Measurements from ENCODE around the gene ANOS1. TPM values are rescaled to one million over a fixed set of nuclear protein-coding genes. Genes with fewer than 3 reads are reported as not detected.

The ANOS1 gene
- total RNA-seq, 2 donors from 2014 or later, result 3.6 to 6.0 TPM

DNA sequence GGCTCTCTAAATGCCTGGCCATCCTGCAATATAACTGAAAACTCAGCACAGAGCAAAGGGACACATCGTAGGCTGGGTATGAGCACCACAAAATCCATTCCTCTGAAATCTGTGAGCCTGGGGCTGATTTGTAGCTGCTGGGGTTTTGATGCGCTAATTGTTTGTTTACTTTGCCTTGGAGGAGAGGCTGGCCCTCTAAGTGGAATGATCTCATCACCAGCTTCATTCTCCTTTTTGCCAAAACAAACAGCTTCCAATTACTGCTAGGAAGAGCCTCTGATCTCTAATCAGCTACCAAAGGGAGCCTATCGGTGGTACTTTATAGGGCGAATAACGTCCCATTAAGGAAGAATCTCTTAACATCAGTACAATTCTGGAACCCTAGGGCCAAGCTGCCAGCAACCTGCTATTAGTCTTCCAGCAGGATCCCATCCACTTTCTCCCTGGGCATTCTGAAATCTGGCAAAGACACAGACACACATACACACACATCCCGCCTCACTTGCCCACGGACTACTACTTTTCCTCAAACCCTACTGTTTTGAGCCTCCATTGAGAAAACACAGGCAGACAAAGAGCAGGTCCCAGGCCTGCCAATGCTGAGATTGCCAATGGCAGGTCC, 5.8 kb downstream of the ANOS1 start:
- TF ChIP-seq, protein P1, sequence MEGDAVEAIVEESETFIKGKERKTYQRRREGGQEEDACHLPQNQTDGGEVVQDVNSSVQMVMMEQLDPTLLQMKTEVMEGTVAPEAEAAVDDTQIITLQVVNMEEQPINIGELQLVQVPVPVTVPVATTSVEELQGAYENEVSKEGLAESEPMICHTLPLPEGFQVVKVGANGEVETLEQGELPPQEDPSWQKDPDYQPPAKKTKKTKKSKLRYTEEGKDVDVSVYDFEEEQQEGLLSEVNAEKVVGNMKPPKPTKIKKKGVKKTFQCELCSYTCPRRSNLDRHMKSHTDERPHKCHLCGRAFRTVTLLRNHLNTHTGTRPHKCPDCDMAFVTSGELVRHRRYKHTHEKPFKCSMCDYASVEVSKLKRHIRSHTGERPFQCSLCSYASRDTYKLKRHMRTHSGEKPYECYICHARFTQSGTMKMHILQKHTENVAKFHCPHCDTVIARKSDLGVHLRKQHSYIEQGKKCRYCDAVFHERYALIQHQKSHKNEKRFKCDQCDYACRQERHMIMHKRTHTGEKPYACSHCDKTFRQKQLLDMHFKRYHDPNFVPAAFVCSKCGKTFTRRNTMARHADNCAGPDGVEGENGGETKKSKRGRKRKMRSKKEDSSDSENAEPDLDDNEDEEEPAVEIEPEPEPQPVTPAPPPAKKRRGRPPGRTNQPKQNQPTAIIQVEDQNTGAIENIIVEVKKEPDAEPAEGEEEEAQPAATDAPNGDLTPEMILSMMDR (IDR thresholded peaks at IDR 0.05), result no peak
- H3K9me3 ChIP-seq, result no peaks in the 10 kb centered on the region
- H3K4me1 ChIP-seq, result no peaks in the 10 kb centered on the region
- no peaks in the 10 kb centered on the region for H3K27me3 ChIP-seq
- DNase-seq (ENCODE audit: low spot score), result no peak
- no peaks in the 10 kb centered on the region for H3K36me3 ChIP-seq
- no peak overlapping the region for H3K27ac ChIP-seq
- no peak overlapping the region for H3K4me3 ChIP-seq

DNA sequence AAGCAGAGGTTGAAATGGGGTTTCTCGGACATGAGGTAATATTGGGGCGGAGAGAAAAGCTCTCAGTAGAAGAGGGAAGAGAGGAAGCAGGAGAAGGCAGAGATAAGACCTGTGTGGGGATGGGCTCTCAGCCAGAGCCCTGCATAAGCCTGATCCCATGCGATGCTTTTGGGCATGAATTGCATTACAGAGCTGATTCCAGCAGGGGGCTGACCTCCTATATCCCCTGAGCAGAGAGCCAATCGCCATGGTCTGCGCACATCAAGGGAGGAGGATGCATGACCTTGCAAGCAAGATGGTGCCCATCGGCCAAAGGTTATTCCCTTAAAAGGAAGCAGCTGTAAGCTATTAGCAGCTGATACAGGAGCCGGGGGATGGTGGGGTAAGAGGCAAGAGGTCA, 7.6 kb downstream of the ANOS1 start:
- H3K36me3 ChIP-seq, result no peaks in the 10 kb centered on the region
- no peak for DNase-seq (ENCODE audit: low spot score)
- H3K4me3 ChIP-seq, result no peak overlapping the region
- TF ChIP-seq, protein P1 (IDR thresholded peaks at IDR 0.05), result no peak
- no peaks in the 10 kb centered on the region for H3K9me3 ChIP-seq
- H3K27ac ChIP-seq, result no peak overlapping the region
- no peaks in the 10 kb centered on the region for H3K27me3 ChIP-seq
- H3K4me1 ChIP-seq, result no peaks in the 10 kb centered on the region

DNA sequence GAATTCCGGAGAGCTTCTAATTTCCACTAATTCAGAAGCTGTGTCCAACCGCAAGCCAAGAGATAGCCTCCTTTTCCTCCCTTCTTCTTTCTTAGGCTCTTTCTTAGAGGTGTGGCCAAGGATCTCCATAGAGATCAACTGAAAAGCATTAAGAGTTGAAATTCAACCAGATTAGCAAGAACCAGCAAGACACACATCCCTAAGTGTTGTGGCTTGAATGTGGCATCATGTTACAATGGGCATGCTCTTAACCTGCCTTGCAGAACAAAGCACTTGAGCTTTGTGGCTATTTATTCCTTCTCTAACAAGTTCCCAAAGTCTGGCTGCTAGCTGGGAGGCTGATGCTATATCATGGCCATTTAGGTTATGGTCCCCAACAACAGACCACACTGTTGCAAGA, 10.4 kb downstream of the ANOS1 start:
- H3K36me3 ChIP-seq, result no peaks in the 10 kb centered on the region
- no peak overlapping the region for H3K27ac ChIP-seq
- no peaks in the 10 kb centered on the region for H3K27me3 ChIP-seq
- DNase-seq (ENCODE audit: low spot score), result no peak
- TF ChIP-seq, protein P1 (IDR thresholded peaks at IDR 0.05), result no peak
- no peaks in the 10 kb centered on the region for H3K4me1 ChIP-seq
- H3K4me3 ChIP-seq, result no peak overlapping the region
- no peaks in the 10 kb centered on the region for H3K9me3 ChIP-seq

DNA sequence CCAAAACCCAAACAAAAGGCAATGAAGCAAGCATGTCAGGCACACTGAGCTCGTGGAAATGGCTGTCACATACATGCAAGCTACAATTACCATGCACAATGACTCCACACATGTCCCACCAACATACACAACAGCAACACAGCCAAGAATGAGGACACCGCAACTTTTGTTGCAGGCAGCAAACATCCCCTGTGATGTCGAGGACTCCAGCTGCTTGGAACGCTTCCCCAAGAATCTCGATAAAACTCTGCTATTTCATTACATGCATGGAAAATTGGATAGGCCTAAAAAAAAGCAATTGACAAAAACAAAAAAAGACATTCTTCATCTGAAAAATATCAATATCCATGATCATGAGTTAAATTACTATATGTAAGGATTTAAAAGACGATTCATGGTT, 11.8 kb downstream of the ANOS1 start:
- H3K9me3 ChIP-seq, result no peaks in the 10 kb centered on the region
- no peak for DNase-seq (ENCODE audit: low spot score)
- TF ChIP-seq, protein P1 (IDR thresholded peaks at IDR 0.05), result no peak
- H3K27ac ChIP-seq, result no peak overlapping the region
- no peaks in the 10 kb centered on the region for H3K27me3 ChIP-seq
- no peaks in the 10 kb centered on the region for H3K36me3 ChIP-seq
- H3K4me1 ChIP-seq, result no peaks in the 10 kb centered on the region
- no peak overlapping the region for H3K4me3 ChIP-seq

DNA sequence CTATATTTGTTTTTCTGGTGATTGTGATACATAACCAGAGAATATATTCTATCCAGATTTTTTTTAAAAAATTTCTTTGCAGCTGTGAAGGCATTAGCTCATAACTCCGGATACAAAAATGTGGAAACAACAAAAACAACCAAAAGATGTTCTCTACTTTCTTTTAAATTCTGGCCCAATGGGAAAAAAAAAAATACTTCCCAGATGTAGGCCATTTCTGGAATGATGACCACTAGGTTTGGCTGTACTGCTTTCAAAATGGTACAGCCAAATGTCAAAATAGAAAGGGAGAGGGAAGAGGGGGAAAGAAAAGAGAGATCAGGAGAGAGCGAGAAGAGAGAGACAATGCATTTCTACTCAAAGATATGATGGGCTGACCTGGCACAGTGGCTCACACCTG, 14.6 kb downstream of the ANOS1 start:
- DNase-seq (ENCODE audit: low spot score), result no peak
- TF ChIP-seq, protein P1 (IDR thresholded peaks at IDR 0.05), result no peak
- Histone ChIP-seq H3K4me1 (no peaks in the 10 kb centered on the region), H3K27ac (no peak overlapping the region), H3K27me3 (no peaks in the 10 kb centered on the region), H3K4me3 (no peak overlapping the region), H3K9me3 (no peaks in the 10 kb centered on the region), H3K36me3 (no peaks in the 10 kb centered on the region)

DNA sequence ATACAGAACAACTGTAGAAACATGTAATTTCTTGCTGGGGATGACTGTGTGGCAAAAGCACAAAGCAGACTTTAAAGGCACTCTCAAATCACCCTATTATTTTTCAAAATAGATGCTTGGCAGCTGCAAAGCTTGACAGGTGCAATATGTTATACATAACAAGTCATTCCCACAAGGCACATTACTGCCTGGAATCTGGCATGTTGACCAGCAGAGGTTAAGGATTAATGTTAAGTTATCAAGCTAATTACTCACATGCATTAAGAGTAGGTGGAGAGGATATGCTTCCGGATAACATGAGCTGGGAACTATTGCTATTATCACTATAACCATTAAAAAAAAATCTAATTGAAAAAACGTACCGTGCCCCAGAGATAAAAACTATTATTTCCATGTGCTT, 17.8 kb downstream of the ANOS1 start:
- TF ChIP-seq, protein P1 (IDR thresholded peaks at IDR 0.05), result no peak
- Histone ChIP-seq H3K9me3 (no peaks in the 10 kb centered on the region), H3K27me3 (no peaks in the 10 kb centered on the region), H3K4me3 (no peak overlapping the region), H3K36me3 (no peaks in the 10 kb centered on the region), H3K27ac (no peak overlapping the region), H3K4me1 (no peaks in the 10 kb centered on the region)
- no peak for DNase-seq (ENCODE audit: low spot score)
